ENCODE data around the gene CCDC7. TPM values are rescaled to one million over a fixed set of nuclear protein-coding genes. Genes with fewer than 3 reads are reported as not detected.
"Not testable (repeated sequence)": the region's sequence is repeated elsewhere in the genome, so short reads cannot be mapped to it uniquely, and the experiment has no call there.

Gene CCDC7
- total RNA-seq, 4 donors from 2014 or later = 4.6 to 12.9 (median 5.9) TPM

GRCh38 chr10:32905466-32905865 is 459.5 kb downstream of the CCDC7 start:
- ATAC-seq (no peak), DNase-seq (no peak)
- no peak for TF ChIP-seq POLR2A (IDR thresholded peaks at IDR 0.05)
- peaks cover 3 to 78% of the 10 kb centered on the region in 2 donors for H3K36me3 ChIP-seq
- in situ Hi-C loops (cut with MboI; ENCODE audit: low sequenced_read_pairs in 4 of 4) (no loop called here), intact Hi-C loops (cut with DNase I; ENCODE audit: low total_unique reads) (no loop called here)
- H3K27ac ChIP-seq = no peak overlapping the region
- H3K4me3 ChIP-seq = no peak overlapping the region
- no peaks in the 10 kb centered on the region for H3K9me3 ChIP-seq
- no peaks in the 10 kb centered on the region for H3K4me1 ChIP-seq
- H3K27me3 ChIP-seq = no peaks in the 10 kb centered on the region

- in situ Hi-C loops (cut with MboI; ENCODE audit: low sequenced_read_pairs in 4 of 4) (no loop called here), intact Hi-C loops (cut with DNase I; ENCODE audit: low total_unique reads) (no loop called here)
- Histone ChIP-seq H3K36me3 (peaks cover 3 to 89% of the 10 kb centered on the region in 2 donors), H3K9me3 (no peaks in the 10 kb centered on the region), H3K4me1 (no peaks in the 10 kb centered on the region), H3K4me3 (no peak overlapping the region), H3K27me3 (no peaks in the 10 kb centered on the region), H3K27ac (no peak overlapping the region)
- DNase-seq (no peak), ATAC-seq (no peak)
- TF ChIP-seq, protein P1, sequence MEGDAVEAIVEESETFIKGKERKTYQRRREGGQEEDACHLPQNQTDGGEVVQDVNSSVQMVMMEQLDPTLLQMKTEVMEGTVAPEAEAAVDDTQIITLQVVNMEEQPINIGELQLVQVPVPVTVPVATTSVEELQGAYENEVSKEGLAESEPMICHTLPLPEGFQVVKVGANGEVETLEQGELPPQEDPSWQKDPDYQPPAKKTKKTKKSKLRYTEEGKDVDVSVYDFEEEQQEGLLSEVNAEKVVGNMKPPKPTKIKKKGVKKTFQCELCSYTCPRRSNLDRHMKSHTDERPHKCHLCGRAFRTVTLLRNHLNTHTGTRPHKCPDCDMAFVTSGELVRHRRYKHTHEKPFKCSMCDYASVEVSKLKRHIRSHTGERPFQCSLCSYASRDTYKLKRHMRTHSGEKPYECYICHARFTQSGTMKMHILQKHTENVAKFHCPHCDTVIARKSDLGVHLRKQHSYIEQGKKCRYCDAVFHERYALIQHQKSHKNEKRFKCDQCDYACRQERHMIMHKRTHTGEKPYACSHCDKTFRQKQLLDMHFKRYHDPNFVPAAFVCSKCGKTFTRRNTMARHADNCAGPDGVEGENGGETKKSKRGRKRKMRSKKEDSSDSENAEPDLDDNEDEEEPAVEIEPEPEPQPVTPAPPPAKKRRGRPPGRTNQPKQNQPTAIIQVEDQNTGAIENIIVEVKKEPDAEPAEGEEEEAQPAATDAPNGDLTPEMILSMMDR (IDR thresholded peaks at IDR 0.05 in 4 of 5, conservative IDR thresholded peaks at IDR 0.05 in 1 of 5) = no peak
- no peak for TF ChIP-seq POLR2A (IDR thresholded peaks at IDR 0.05)
Observed at GRCh38 chr10:32906595-32906994, 460.7 kb downstream of the CCDC7 start.

DNA sequence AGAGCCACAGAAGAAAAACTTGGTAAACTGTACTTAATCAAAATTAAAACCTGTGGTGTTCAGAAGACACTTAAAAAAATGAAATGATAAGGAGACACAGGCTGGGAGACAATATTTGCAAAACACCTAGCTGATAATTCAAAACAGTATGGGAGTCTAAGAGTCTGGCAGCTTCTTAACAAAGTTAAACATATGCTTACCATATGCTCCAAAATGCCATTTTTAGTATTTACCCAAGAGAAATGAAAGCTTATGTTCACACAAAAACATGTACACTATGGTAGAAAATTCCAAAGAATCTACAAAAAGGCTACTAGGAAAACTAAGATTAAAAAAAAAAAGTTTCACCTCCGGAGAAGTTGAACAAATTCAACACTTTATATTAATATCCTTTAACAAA is 463.5 kb downstream of the CCDC7 start:
- in situ Hi-C loops (cut with MboI; ENCODE audit: low sequenced_read_pairs in 4 of 4) = no loop called here
- Histone ChIP-seq H3K36me3 (peaks cover 3 to 86% of the 10 kb centered on the region in 2 donors), H3K4me1 (no peaks in the 10 kb centered on the region), H3K9me3 (no peaks in the 10 kb centered on the region), H3K4me3 (no peak overlapping the region), H3K27me3 (no peaks in the 10 kb centered on the region), H3K27ac (no peak overlapping the region)
- ATAC-seq = no peak
- DNase-seq = no peak
- intact Hi-C loops (cut with DNase I; ENCODE audit: low total_unique reads) = no loop called here
- TF ChIP-seq POLR2A (IDR thresholded peaks at IDR 0.05) = no peak
- TF ChIP-seq, protein P1 (IDR thresholded peaks at IDR 0.05 in 4 of 5, conservative IDR thresholded peaks at IDR 0.05 in 1 of 5) = no peak

- not testable (repeated sequence) for ATAC-seq
Observed at GRCh38 chr10:32909970-32910369, 464.0 kb downstream of the CCDC7 start.

GRCh38 chr10:32911285-32912016 is 465.5 kb downstream of the CCDC7 start:
- no peak for ATAC-seq
- in situ Hi-C loops (cut with MboI; ENCODE audit: low sequenced_read_pairs in 4 of 4) = no loop called here

More at GRCh38 chr10:32909970-32910369, 464.0 kb downstream of the CCDC7 start:
- in situ Hi-C loops (cut with MboI; ENCODE audit: low sequenced_read_pairs in 4 of 4); H3K4me3 ChIP-seq; intact Hi-C loops (cut with DNase I; ENCODE audit: low total_unique reads); DNase-seq; H3K9me3 ChIP-seq; H3K4me1 ChIP-seq; H3K27ac ChIP-seq; H3K27me3 ChIP-seq: not testable (repeated sequence)
- H3K36me3 ChIP-seq = peaks cover 3 to 85% of the 10 kb centered on the region in 2 donors

DNA sequence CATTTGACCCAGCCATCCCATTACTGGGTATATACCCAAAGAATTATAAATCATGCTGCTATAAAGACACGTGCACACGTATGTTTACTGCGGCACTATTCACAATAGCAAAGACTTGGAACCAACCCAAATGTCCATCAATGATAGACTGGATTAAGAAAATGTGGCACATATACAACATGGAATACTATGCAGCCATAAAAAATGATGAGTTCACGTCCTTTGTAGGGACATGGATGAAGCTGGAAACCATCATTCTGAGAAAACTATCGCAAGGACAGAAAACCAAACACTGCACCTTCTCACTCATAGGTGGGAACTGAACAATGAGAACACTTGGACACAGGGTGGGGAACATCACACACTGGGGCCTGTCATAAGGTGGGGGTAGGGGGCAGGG is 471.9 kb downstream of the CCDC7 start:
- in situ Hi-C loops (cut with MboI; ENCODE audit: low sequenced_read_pairs in 4 of 4); H3K27me3 ChIP-seq; H3K4me1 ChIP-seq; DNase-seq; ATAC-seq; intact Hi-C loops (cut with DNase I; ENCODE audit: low total_unique reads); H3K9me3 ChIP-seq; H3K27ac ChIP-seq; H3K4me3 ChIP-seq: not testable (repeated sequence)
- H3K36me3 ChIP-seq = peaks cover 0 to 65% of the 10 kb centered on the region in 2 donors

More at GRCh38 chr10:32911285-32912016, 465.5 kb downstream of the CCDC7 start:
- no peak for DNase-seq
- H3K4me3 ChIP-seq = no peak overlapping the region
- no peaks in the 10 kb centered on the region for H3K4me1 ChIP-seq
- H3K27me3 ChIP-seq = no peaks in the 10 kb centered on the region
- peaks cover 0 to 79% of the 10 kb centered on the region in 2 donors for H3K36me3 ChIP-seq
- no peak overlapping the region for H3K27ac ChIP-seq
- TF ChIP-seq, protein P1 (IDR thresholded peaks at IDR 0.05 in 4 of 5, conservative IDR thresholded peaks at IDR 0.05 in 1 of 5) = no peak
- no peaks in the 10 kb centered on the region for H3K9me3 ChIP-seq
- intact Hi-C loops (cut with DNase I; ENCODE audit: low total_unique reads) = no loop called here
